ENCODE measurements around the gene ANKS1B.

ANKS1B gene

GRCh38 chr12:99281277-99281676 lies 703.5 kb downstream of the ANKS1B start:
- H3K79me2 ChIP-seq (ENCODE audit: insufficient read depth, low read length) = no peaks in the 10 kb centered on the region
- no peak overlapping the region for H2AFZ ChIP-seq (ENCODE audit: low read length)
- no peaks in the 10 kb centered on the region for H3F3A ChIP-seq (ENCODE audit: low read depth)

GRCh38 chr12:99278899-99279298 lies 705.8 kb downstream of the ANKS1B start:
- no peak overlapping the region for H2AFZ ChIP-seq (ENCODE audit: low read length)
- no peaks in the 10 kb centered on the region for H3K9me2 ChIP-seq (replicated peaks; ENCODE audit: low read depth, low read length)
- no peaks in the 10 kb centered on the region for H3F3A ChIP-seq (ENCODE audit: low read depth)
- H3K4me2 ChIP-seq (ENCODE audit: low read depth, low read length, poor library complexity, severe bottlenecking) = no peak overlapping the region
- H3K79me2 ChIP-seq (ENCODE audit: insufficient read depth, low read length) = no peaks in the 10 kb centered on the region
- no peak overlapping the region for H3K4me3 ChIP-seq (ENCODE audit: low read length, poor library complexity, severe bottlenecking)
- H3K9ac ChIP-seq (ENCODE audit: low read depth, low read length, poor library complexity, severe bottlenecking) = no peak overlapping the region
- H3K9me3 ChIP-seq (ENCODE audit: insufficient read depth, low read depth, low read length) = no peaks in the 10 kb centered on the region
- H3K36me3 ChIP-seq (ENCODE audit: insufficient read depth, low read length) = no peaks in the 10 kb centered on the region
- TF ChIP-seq CTCF (conservative IDR thresholded peaks at IDR 0.05; ENCODE audit: low read length) = no peak
- TF ChIP-seq EZH2phosphoT487 (IDR thresholded peaks at IDR 0.05; ENCODE audit: borderline replicate concordance) = no peak
- H3K4me1 ChIP-seq (ENCODE audit: insufficient read depth, low read length, poor library complexity, severe bottlenecking) = no peaks in the 10 kb centered on the region
- no peaks in the 10 kb centered on the region for H3K27me3 ChIP-seq (ENCODE audit: insufficient read depth, low read length, poor library complexity, severe bottlenecking)
- H4K20me1 ChIP-seq (ENCODE audit: insufficient read depth, low read length, poor library complexity, severe bottlenecking) = no peaks in the 10 kb centered on the region

More at GRCh38 chr12:99281277-99281676, 703.5 kb downstream of the ANKS1B start:
- no peak overlapping the region for H3K9ac ChIP-seq (ENCODE audit: low read depth, low read length, poor library complexity, severe bottlenecking)
- no peak overlapping the region for H3K4me2 ChIP-seq (ENCODE audit: low read depth, low read length, poor library complexity, severe bottlenecking)
- no peak overlapping the region for H3K4me3 ChIP-seq (ENCODE audit: low read length, poor library complexity, severe bottlenecking)
- no peaks in the 10 kb centered on the region for H3K9me3 ChIP-seq (ENCODE audit: insufficient read depth, low read depth, low read length)
- no peaks in the 10 kb centered on the region for H3K27me3 ChIP-seq (ENCODE audit: insufficient read depth, low read length, poor library complexity, severe bottlenecking)
- no peaks in the 10 kb centered on the region for H3K9me2 ChIP-seq (replicated peaks; ENCODE audit: low read depth, low read length)
- H3K4me1 ChIP-seq (ENCODE audit: insufficient read depth, low read length, poor library complexity, severe bottlenecking) = no peaks in the 10 kb centered on the region
- H4K20me1 ChIP-seq (ENCODE audit: insufficient read depth, low read length, poor library complexity, severe bottlenecking) = no peaks in the 10 kb centered on the region
- no peak for TF ChIP-seq CTCF (conservative IDR thresholded peaks at IDR 0.05; ENCODE audit: low read length)
- TF ChIP-seq EZH2phosphoT487 (IDR thresholded peaks at IDR 0.05; ENCODE audit: borderline replicate concordance) = no peak
- H3K36me3 ChIP-seq (ENCODE audit: insufficient read depth, low read length) = no peaks in the 10 kb centered on the region

- no peak for TF ChIP-seq EZH2phosphoT487 (IDR thresholded peaks at IDR 0.05; ENCODE audit: borderline replicate concordance)
- TF ChIP-seq CTCF (conservative IDR thresholded peaks at IDR 0.05; ENCODE audit: low read length) = no peak
- no peaks in the 10 kb centered on the region for H3K79me2 ChIP-seq (ENCODE audit: insufficient read depth, low read length)
- H3K27me3 ChIP-seq (ENCODE audit: insufficient read depth, low read length, poor library complexity, severe bottlenecking) = no peaks in the 10 kb centered on the region
- H3K9me3 ChIP-seq (ENCODE audit: insufficient read depth, low read depth, low read length) = no peaks in the 10 kb centered on the region
- H3K36me3 ChIP-seq (ENCODE audit: insufficient read depth, low read length) = no peaks in the 10 kb centered on the region
- no peaks in the 10 kb centered on the region for H3K4me1 ChIP-seq (ENCODE audit: insufficient read depth, low read length, poor library complexity, severe bottlenecking)
- H3K4me3 ChIP-seq (ENCODE audit: low read length, poor library complexity, severe bottlenecking) = no peak overlapping the region
- H3K9me2 ChIP-seq (replicated peaks; ENCODE audit: low read depth, low read length) = no peaks in the 10 kb centered on the region
- no peak overlapping the region for H3K9ac ChIP-seq (ENCODE audit: low read depth, low read length, poor library complexity, severe bottlenecking)
- H3K4me2 ChIP-seq (ENCODE audit: low read depth, low read length, poor library complexity, severe bottlenecking) = no peak overlapping the region
- no peak overlapping the region for H2AFZ ChIP-seq (ENCODE audit: low read length)
- H3F3A ChIP-seq (ENCODE audit: low read depth) = no peaks in the 10 kb centered on the region
- H4K20me1 ChIP-seq (ENCODE audit: insufficient read depth, low read length, poor library complexity, severe bottlenecking) = no peaks in the 10 kb centered on the region
These were observed 707.0 kb downstream of the ANKS1B start for GRCh38 chr12:99277591-99278379.
